Epithelial cell of alveolus of lung (primary cell): ENCODE results near the gene PDP2. TPM values are rescaled to one million over a fixed set of nuclear protein-coding genes. Genes with fewer than 3 reads are reported as not detected.

Experiments used
- total RNA-seq: library from RNA; depleted of rRNA; stranded (reverse); fragments of >200 nt; gene quantifications from 2 replicates; pipeline ENCODE4 v1.2.1, GENCODE V29; 2015

The PDP2 gene, protein sequence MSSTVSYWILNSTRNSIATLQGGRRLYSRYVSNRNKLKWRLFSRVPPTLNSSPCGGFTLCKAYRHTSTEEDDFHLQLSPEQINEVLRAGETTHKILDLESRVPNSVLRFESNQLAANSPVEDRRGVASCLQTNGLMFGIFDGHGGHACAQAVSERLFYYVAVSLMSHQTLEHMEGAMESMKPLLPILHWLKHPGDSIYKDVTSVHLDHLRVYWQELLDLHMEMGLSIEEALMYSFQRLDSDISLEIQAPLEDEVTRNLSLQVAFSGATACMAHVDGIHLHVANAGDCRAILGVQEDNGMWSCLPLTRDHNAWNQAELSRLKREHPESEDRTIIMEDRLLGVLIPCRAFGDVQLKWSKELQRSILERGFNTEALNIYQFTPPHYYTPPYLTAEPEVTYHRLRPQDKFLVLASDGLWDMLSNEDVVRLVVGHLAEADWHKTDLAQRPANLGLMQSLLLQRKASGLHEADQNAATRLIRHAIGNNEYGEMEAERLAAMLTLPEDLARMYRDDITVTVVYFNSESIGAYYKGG
- 6.6 and 45.2 TPM in 2 replicates for total RNA-seq

DNA sequence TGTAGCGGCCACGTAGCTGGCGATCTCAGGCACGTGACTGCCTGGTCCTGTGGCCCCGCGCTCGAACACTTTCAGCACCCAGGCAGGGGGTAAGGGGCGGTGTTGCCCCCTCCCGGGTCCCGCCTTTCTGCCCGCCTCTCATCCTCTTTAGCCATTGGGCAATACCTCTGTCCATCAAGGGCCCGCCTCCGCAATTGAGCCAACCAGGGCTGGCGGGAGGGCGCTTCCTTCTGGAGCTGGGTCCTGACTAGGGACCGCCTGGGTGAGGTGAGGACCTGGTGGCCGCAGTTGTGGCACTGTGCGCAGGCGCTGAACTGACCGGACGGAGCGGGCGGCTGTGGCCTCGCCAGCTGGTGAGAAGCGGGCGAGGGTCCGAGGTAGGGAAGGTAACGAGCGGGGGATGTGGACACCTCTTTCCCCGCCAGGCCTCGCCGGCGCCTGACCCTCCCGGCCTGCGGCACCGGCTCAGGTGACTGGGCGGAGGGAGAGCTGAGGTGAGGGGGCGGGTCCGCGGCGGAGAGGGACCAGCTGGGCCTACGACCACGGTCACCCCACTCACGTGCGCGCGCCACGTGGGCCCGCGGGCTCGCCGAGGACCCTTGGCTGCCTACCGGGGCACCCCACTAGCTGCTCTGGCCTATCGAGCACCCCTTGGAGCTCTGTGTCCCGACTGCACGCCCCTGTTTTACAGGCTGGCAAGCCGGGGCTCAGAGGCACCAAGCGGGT, at the start of gene PDP2:
Gene PDP2 (plus strand): TSS at position 228 of the 726 bp plus-strand sequence. CDS start 3,770 bp downstream, outside the sequence.

DNA sequence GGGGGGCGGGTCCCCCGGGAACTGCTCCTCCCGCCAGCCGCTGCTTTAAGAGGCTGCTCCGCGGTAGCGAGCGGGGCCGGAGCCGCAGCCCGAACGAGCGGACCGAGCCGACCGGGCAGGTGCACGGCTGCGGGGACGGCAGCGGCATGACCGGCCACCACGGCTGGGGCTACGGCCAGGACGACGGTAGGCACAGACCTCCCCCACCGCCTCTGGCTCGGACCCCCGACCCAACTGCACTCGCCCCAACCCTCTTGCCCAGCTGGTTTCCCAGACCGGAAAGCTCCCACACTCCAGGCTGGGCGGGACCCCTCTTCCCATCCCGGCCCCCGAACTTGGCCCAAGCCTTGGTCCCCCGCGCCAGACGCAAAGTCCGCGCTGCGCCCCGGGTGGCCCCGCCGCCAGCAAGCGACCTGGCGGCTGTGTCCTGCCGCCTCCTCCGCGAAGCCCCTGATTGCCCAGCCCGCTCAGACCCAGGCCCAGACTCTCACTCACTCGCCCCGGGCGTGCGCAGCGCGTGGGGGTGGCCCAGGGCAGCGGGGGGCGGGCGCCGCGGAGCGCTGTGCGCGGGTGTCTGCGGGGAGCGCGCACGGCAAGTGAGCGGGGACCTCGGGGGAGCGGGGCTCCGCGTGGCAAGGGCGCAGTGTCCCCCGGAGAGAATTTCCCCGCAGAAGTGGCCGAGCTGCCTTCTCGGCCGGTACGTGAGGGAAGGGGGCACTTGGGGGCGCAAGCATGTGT, 35.8 kb upstream of the PDP2 start, which contains the start of gene CA7:
Gene CA7 (plus strand): TSS at position 73 of the 738 bp plus-strand sequence. CDS start 74 bp downstream, at position 147.

DNA sequence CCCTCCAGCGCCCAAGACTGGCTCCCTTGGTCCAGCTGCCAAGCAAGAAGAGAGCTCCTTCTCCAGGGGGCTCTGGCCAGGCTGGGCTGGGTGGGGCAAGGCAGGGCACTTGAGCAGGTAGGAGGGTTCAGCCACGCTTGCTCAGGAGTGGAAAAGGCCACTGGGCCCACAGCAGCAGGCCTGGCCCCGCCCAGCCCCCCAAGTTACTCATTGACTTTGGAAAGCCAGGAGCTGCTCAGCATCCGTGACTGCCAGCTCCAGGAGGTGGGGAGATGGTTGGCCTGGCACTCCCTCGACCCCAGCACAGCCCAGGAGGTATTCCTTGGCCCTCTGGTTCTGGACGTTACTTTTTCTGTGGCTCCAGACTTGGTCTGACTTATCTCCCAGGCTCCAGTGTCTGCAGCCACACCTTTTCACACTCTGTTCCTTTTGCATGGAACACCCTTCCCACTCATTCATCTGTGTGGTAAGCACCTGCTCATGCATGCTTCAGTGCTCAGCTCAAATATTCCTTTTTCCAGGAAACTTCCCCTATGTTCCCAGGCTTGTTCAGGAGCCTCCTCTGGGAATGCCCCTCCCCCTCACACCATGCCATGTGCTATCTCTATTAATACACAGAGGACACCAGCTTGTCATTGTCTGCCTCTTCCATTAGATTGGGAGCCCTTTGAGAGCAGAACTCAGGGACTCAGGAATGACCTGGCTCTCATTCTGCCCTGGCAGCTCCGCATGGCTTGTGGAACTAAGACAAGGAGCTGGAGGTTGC, 38.7 kb downstream of the PDP2 start, which contains the start of gene CDH16:
Gene CDH16 (minus strand): TSS at position 83 of the 766 bp plus-strand sequence. CDS start 820 bp downstream, outside the sequence.

DNA sequence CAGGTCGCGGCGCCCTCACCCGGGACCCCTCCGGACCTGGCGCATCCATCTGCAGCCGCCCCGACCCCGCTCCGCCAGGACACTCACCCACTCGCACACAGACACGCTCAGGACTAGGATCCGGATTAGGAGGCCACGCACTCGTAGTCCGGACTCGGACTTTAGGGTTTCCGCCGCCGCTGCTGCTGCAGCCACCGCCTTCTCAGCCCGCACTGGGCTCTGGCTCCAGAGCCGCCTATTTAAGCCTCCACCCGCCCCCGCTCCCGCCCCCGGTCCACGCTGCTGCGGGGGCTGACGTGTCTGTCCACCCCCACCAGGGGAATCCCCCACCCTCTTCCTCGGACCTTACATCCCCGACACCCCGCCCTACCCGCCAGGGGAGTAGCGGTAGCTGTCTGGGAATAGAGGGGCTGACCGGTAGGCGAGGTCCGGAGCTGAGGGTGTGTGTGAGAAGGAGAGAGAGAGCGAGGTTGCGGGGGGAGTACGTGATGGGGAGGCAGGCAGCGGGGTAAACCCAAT, 45.1 kb downstream of the PDP2 start, which contains the start of gene RRAD:
Gene RRAD (minus strand): TSS at position 214 of the 519 bp plus-strand sequence. CDS start 356 bp downstream, outside the sequence.

DNA sequence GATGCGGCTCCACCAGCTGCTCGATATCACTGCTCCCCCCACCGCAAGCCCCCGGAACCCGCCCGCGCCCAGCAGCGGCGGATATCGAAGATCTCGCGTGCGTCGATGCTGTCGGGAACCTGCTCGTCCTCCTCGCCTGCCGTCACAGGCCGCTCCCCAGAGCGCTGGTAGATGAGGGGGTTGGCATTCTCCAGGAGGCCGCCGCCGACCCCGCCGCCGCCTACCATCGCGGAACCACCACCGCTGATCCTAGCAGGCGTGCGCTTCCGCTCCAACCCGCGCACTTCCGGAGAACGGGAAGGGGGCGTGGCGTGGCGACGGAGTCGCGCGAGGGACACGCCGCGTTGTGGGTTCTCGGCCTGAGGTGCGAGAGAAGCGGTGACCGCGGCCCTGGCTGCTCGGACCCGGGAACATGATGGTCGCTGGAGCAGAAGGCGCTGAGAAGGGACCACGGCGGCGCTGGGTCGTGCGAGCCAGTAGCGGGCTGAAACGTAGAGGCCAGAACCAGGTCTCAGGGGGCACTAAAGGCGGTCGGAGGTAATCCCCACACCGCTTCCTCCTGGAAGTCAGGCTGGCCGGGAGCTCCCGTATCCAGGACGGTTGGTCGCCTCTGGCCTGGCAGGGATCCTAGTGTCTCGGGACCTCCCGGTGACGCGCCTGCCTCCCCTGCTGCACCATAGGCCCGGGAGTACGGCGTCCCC, 54.0 kb downstream of the PDP2 start, which contains the start of gene CIAO2B:
Gene CIAO2B (minus strand): TSS at position 265 of the 701 bp plus-strand sequence. CDS start 38 bp downstream, at position 227.

DNA sequence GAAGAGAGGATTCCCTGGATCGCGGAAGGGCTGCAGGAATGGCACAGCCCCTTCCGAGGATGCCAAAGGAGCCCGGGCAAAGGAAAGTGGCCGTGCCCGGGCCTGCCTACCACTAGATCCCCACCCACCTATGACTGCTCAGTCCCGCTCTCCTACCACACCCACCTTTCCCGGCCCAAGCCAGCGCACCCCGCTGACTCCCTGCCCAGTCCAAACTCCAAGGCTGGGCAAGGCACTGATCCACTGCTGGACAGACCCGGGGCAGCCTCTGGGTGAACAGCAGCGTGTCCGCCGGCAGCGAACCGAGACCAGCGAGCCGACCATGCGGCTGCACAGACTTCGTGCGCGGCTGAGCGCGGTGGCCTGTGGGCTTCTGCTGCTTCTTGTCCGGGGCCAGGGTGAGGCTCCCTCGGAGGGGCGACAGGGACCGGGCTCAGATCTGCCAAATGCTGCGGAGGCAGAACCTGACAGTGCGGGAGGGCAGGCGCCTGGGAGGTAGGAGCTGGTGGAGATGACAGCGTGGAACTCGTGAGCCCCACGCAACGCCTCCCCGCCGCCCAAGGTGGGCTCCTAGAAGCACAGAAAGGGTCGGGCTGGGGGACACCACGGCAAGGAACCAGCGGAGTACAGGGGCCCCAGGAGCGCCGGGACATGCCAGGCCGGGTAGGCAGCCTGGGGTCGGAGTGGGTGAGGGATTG, 55.1 kb downstream of the PDP2 start, which contains the start of gene CES2:
Gene CES2 (plus strand): TSS at position 203 of the 698 bp plus-strand sequence. CDS start 120 bp downstream, at position 323.

Other genes with a start within 250 kb of the PDP2 start
- 15.0 and 19.4 TPM in 2 replicates for gene CMTM4, start 183.8 kb upstream of the PDP2 start, total RNA-seq
- gene DYNC1LI2, start 128.9 kb upstream of the PDP2 start, total RNA-seq = 50.6 and 75.2 TPM in 2 replicates
- gene TERB1, start 78.9 kb upstream of the PDP2 start, total RNA-seq = not detected in 2 replicates
- gene NAE1, start 49.5 kb upstream of the PDP2 start, total RNA-seq = 45.8 and 58.7 TPM in 2 replicates
- not detected in 2 replicates for gene CA7, start 36.1 kb upstream of the PDP2 start, total RNA-seq
- not detected in 2 replicates for gene CDH16, start 38.4 kb downstream of the PDP2 start, total RNA-seq
- 3.8 and 7.5 TPM in 2 replicates for gene RRAD, start 45.0 kb downstream of the PDP2 start, total RNA-seq
- 129 and 149 TPM in 2 replicates for gene CIAO2B, start 53.9 kb downstream of the PDP2 start, total RNA-seq
- gene CES2, start 55.0 kb downstream of the PDP2 start, total RNA-seq = 19.0 and 22.8 TPM in 2 replicates
- 0.24 TPM in 1 of 2 replicates, not detected in the other for gene CES3, start 80.8 kb downstream of the PDP2 start, total RNA-seq
- 0.65 and 2.4 TPM in 2 replicates for gene CES4A, start 108.1 kb downstream of the PDP2 start, total RNA-seq
- gene CBFB, start 148.6 kb downstream of the PDP2 start, total RNA-seq = 39.8 and 48.2 TPM in 2 replicates
- gene PHAF1, start 229.4 kb downstream of the PDP2 start, total RNA-seq = 11.9 and 16.8 TPM in 2 replicates